SIG-M5 treated with dmso at 0.1 percent for 504 hours (cell line): ENCODE results near the gene DSC2.
"Not testable (repeated sequence)": the region's sequence is repeated elsewhere in the genome, so short reads cannot be mapped to it uniquely, and the experiment has no call there.

Source experiments
- DNase-seq: peaks from one replicate; lab custom pipeline; 2025; ENCODE audit not compliant: unreplicated experiment; lab: John Stamatoyannopoulos, UW

Gene DSC2

GRCh38 chr18:31102025-31102684, at the start of gene DSC2:
Gene DSC2 (minus strand): TSS chr18:31102421. CDS start chr18:31101971, 450 bp downstream.
- DNase-seq: no peak

DNA sequence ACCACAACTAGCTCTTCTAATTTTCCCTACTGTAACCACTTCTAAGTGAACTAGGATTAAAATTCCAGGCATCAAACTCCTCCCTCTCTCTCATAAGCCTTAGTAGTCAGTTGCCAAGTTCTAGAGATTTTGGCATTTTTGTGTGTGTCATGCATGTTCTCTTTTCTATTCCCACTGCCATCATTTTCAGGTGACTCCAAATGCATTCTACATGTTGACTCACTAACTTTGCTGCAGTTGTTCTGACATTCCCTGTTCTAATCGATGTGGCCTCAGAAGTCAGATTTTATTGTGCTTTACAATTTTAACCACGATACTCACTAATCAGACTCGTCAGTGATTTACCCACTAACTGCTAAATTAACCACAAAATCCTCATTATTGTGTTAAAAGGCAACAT, 47.1 kb upstream of the DSC2 start:
- no peak for DNase-seq

DNA sequence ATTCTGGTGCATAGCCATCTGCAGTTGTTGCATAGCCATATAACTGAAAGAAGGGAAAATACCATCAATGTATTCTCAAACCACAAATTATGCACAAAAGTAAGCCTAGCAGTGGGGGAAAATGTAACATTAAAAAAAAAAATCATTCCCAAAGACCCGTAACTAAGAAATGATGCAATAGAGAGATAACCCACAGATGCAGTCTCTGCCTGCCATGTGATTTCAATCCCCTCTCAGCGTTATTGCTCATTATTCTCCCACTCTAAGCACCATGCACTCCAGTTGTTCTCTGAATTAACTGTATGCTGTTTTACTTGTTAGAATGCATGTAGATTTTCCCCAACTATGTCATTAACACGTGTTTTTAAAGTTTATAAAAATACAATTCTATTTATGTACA, 46.4 kb upstream of the DSC2 start:
- no peak for DNase-seq

- DNase-seq: no peak
Observed at GRCh38 chr18:31146809-31147208, 44.6 kb upstream of the DSC2 start.

GRCh38 chr18:31143025-31143424, 40.8 kb upstream of the DSC2 start:
- DNase-seq: no peak

- DNase-seq: no peak
Observed at GRCh38 chr18:31138709-31139108, 36.5 kb upstream of the DSC2 start.

- DNase-seq: no peak
Observed at GRCh38 chr18:31134988-31135529, 32.8 kb upstream of the DSC2 start.

- no peak for DNase-seq
Observed at GRCh38 chr18:31129398-31130115, 27.3 kb upstream of the DSC2 start.

DNA sequence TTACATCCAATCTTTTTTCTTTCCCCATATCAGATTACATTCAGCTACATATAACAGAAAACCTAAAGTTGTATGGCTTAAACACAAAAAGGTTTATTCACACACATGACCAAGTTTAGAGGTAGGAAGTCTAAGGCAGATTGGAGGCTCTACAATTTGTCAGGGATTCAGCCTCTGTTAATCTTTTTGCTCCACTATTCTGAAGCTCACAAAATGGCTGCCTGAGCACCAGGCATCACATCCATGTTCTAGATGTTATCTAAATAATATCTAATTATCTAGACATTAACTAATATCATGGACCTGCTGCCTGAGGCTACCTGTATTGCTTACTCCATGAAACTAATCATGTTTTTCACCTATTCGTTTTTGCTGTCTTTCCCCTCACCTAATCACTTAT, 23.7 kb upstream of the DSC2 start:
- no peak for DNase-seq

DNA sequence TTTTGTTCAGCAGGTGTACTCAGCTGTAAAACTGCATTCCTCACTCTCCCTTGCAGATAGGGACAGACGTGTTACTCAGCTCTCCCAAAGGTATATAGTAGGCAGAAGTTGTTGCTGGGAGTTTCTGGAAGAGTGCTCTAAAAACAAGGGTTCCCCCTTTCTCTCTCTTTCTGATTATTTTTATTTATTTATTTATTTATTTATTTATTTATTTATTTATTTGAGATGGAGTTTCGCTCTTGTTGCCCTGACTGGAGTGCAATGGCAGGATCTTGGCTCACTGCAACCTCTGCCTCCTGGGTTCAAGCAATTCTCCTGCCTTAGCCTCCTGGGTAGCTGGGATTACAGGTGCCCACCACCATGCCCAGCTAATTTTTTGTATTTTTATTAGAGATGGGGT, 20.9 kb upstream of the DSC2 start:
- DNase-seq: not testable (repeated sequence)

DNA sequence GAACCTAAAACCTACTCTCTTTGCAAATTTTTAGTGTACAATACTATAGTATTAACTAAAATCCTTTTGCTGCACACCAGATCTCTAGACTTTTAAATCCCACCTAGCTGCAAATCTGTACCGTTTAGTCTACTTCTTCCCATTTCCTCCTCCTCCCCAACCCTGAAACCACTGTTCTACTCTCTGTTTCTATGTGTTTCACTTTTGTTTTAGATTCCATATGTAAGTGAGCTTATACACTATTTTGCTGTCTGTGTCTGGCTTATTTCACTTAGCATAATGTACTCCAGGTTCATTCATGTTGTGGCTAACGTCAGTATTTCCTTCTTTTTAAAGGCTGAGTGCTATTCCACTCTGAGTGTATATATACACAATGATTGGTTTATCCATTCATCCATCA, 18.4 kb upstream of the DSC2 start:
- no peak for DNase-seq

DNA sequence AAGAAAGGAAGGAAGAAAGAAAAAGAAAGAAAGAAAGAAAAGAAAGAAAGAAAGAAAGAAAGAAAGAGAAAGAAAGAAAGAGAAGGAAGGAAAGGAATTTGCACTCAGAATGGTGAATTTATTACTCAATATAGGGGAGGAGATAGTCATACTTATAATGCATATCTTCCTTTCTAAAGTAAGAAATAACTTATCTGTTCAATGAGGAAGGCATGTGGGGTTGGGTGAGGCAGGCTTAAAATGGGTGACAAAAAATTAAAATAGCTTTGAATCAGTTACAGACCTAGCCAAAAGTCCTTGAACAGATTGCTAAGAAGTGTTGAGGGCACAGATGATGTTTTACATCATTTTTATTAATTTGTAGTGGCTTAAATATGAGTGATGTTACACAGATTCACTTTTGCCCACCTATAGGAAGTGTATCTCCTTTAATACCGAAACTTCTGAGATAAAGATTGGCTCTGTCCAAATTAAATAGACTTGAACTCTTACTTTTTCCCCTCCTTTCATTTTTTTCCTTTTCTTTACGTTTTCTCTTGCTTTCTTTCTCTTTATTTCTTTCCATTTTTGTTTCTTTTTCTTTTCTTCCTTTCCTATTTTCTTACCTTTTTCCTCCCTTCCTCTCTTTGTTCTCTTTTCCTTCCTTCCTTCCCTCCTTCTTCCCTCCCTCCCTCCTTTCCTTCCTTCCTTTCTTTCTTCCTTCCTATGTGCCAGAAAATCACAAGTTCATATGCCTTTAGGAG, 14.8 kb upstream of the DSC2 start:
- no peak for DNase-seq

- DNase-seq: no peak
Observed at GRCh38 chr18:31112804-31113203, 10.6 kb upstream of the DSC2 start.

GRCh38 chr18:31105733-31106132, 3.5 kb upstream of the DSC2 start:
- DNase-seq: no peak

DNA sequence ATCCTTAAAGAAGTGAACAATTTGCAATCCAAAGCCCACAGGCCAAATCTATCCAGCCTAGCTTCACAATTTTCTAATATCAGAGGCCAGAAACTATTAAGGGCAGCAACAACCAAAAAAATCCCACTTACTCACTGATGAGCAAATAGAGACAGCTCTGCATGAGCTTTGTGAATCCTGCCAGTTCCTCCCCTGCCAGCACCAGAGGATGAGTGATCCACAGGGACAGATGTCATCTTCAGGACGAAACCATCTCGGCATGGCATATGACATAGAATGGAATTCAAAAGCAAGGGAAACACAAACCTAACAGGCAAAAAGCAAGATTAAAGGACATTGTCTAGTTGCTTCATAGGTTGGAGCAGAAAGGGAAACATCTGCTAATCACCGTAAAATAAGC, 2.2 kb upstream of the DSC2 start:
- DNase-seq: no peak

GRCh38 chr18:31103423-31103822, 1.2 kb upstream of the DSC2 start:
- DNase-seq: no peak

GRCh38 chr18:31102941-31103340, 720 bp upstream of the DSC2 start:
- no peak for DNase-seq

GRCh38 chr18:31101183-31102024, 817 bp downstream of the DSC2 start:
- DNase-seq: peak; percentile 44

DNA sequence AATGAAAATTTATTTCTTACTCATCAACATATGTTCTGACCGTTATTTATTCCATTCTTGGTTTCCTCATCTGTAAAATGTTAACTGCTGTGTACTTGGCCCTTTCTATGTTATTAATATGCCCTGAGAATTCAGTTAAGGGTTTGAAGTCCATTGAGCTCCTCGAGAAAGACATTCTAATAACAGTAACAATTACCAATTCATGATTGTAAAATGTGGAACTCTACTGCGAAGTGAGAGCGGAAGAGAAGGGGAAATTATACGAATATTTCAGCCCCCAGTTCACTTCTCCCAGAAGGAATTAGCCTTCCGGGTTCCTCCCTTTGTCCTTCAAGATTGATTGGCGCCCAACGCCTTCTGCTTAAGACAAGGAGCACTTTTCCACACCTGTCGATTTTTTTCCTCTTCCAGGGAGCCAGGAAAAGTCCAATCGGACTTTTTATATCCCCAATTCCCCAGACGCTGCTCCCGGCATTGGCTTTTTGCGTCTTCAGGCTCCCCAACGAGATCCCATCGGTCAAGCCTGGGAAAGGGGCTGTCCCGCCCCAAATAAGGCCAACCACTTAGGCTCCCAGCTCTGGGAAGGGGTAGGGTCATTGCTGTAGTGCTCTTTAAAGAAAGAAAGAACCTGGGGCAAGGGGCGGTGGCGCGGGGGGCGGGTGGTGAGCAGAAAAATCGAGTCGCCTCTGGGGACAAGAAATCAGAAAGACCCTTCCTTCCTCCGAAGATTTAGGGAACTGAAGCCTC, 1.6 kb downstream of the DSC2 start:
- DNase-seq: peak; percentile 44
